NCI-H128 (cell line): Measurements from ENCODE around the gene ADISSP.
A peak's percentile ranks its signal among the peaks of the same experiment; 100 is the strongest.
"Not testable (repeated sequence)": the region's sequence is repeated elsewhere in the genome, so short reads cannot be mapped to it uniquely, and the experiment has no call there.

Experiments
- DNase-seq: peaks from one replicate; lab custom pipeline; 2025; ENCODE audit not compliant: unreplicated experiment; lab: John Stamatoyannopoulos, UW

Gene ADISSP

GRCh38 chr20:3797592-3798372 is 30.2 kb upstream of the ADISSP start:
- peak; percentile 39 for DNase-seq

- no peak for DNase-seq
These were observed 29.6 kb upstream of the ADISSP start for GRCh38 chr20:3797226-3797545.

DNA sequence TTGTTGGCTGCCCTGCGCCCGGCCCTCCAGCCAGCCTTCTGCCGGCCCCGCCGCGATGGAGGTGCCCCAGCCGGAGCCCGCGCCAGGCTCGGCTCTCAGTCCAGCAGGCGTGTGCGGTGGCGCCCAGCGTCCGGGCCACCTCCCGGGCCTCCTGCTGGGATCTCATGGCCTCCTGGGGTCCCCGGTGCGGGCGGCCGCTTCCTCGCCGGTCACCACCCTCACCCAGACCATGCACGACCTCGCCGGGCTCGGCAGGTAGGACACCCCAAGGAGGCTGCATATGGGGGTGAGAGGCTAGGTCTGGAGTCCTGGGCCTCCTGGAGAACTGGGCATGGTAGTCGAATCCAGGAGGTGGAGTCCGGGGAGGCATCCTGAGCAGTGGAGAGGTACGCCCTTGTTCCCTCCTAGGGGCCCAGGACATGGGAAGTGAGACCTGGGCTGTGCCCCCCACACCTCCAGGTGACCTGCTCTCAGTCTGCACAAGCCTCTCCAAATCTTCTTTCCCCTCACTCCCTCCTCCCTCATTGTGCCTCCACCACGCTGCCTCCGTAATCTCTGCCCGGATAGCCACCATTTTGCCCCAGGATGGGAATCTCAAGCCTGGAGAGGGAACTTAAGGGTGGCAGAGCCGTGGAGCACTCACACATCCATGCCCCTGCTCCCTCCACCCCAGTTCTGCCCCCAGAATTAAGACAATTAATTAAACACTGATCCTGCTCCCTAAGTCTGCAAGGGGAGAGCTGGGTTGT is 29.1 kb upstream of the ADISSP start:
- no peak for DNase-seq

GRCh38 chr20:3795511-3796468 is 28.2 kb upstream of the ADISSP start, which contains the start of gene CDC25B:
Gene CDC25B, plus strand, starts transcription at chr20:3796310. Its CDS starts 222 bp downstream, at chr20:3796532.
- DNase-seq = peak; percentile 84

DNA sequence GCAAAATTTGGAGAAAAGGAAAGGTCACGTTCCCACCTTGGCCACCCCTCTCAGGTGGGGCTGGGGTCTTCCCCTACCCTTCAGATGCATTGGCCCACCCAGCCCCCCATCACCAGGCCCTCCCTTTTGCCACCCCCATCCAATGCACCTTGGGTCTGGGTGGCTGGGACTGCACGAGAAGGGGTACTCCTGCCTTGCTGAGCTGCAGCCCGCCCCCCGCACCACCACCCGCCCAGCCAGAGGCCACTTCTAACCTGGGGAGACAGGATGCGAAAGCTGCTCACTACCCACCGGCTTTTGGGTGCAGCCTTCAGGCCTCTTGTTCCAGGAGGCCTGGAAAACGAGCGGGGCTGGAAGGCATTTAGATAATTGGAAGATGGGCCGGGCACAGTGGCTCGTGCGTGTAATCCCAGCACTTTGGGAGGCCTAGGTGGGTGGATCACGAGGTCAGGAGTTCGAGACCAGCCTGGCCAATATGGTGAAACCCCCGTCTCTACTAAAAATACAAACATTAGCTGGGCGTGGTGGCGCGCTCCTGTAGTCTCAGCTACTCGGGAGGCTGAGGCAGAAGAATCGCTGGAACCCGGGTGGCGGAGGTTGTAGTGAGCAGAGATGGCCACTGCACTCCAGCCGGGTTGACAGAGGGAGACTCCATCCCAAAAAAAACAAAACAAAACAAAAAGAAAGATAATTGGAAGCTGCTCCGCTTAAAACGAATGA is 27.3 kb upstream of the ADISSP start:
- no peak for DNase-seq

DNA sequence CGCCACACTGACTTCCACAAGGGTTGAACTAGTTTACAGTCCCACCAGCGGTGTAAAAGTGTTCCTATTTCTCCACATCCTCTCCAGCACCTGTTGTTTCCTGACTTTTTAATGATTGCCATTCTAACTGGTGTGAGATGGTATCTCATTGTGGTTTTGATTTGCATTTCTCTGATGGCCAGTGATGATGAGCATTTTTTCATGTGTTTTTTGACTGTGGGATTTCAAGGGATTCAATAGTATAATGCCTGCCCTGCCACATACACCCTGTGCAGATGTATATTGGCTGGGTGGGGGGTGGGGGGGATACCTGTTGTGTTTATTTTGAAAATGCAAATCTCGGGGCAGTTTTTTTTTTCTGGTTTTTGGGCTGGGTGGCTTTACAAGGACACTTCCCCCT is 26.6 kb upstream of the ADISSP start:
- DNase-seq = not testable (repeated sequence)

DNA sequence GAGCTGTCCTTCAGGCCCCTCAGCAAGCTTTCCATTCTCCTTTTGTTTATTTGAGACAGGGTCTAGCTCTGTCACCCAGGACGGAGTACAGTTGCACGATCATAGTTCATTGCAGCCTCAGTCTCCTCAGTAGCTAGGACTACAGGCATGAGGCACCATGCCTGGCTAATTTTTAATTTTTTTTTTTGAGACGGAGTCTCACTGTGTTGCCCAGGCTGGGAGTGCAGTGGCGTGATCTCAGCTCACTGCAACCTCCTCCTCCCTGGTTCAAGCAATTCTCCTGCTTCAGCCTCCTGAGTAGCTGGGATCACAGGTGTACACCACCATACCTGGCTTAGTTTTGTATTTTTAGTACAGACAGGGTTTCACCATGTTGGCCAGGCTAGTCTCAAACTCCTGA is 21.6 kb upstream of the ADISSP start:
- not testable (repeated sequence) for DNase-seq

GRCh38 chr20:3788685-3789155 is 21.2 kb upstream of the ADISSP start:
- DNase-seq = no peak

- no peak for DNase-seq
These were observed 19.9 kb upstream of the ADISSP start for GRCh38 chr20:3787324-3788014.

GRCh38 chr20:3786665-3787323 is 19.2 kb upstream of the ADISSP start, which contains the start of gene CENPB:
Gene CENPB, minus strand, starts transcription at chr20:3786740. Its CDS starts 257 bp downstream, at chr20:3786483.
- peak; percentile 78 for DNase-seq

GRCh38 chr20:3786126-3786484 is 18.6 kb upstream of the ADISSP start:
- DNase-seq = no peak

DNA sequence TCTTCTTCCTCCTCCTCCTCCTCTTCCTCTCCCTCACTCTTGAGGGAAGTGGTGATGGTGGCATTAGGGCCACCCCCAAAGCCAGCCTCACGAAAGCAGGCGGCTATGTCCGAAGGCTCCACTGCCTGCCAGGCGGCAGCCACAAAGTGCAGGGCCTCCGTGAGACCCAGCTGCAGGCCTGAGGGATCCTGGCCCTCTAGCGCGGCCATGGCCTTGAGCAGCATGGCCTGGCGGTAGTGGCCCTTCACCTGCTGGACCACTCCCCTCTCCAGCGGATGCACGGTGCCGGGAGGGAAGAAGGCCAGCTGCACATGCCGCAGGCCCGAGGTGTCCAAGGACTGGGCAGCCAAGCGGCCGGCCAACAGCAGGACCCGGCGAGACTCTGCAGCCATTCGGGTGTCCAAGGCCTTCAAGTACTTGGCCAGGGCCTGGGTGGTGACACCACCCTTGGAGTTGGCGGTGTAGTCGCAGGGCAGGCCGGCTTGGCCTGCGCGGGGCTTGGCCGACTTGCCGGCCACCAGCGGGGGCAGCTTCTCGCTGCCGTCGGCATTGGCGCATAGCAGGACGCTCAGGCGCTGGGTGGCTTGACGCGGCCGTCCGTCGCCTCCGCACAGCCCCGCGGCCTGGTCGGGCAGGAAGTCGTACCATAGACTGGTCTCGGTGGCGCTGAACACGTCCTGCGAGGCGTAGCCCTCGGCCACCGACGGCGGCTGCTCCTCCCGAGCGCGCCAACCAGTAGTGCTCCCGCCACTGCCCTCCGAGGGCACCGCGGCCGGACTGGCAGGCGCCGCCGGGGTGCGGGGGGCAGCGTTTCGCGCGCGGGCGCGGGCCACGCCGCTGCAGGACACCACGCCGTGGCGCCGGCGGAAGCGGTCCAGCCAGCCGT is 17.9 kb upstream of the ADISSP start:
- no peak for DNase-seq

DNA sequence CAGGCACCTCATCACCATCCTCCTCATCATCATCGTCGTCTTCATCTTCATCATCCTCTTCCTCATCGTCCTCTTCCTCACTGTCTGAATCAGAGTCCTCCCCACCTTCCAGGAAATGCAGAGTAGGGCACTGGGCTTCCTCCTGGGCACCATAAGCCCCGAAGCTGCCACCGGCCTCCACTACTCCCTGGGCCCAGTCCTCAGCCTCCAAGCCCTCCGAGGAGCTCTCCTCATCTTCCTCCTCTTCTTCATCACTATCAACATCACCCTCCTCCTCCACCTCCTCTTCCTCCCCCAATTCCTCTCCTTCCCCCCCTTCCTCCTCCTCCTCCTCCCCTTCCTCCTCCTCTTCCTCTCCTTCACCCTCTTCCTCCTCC is 17.3 kb upstream of the ADISSP start:
- no peak for DNase-seq

GRCh38 chr20:3784216-3784853 is 16.8 kb upstream of the ADISSP start:
- DNase-seq = no peak

DNA sequence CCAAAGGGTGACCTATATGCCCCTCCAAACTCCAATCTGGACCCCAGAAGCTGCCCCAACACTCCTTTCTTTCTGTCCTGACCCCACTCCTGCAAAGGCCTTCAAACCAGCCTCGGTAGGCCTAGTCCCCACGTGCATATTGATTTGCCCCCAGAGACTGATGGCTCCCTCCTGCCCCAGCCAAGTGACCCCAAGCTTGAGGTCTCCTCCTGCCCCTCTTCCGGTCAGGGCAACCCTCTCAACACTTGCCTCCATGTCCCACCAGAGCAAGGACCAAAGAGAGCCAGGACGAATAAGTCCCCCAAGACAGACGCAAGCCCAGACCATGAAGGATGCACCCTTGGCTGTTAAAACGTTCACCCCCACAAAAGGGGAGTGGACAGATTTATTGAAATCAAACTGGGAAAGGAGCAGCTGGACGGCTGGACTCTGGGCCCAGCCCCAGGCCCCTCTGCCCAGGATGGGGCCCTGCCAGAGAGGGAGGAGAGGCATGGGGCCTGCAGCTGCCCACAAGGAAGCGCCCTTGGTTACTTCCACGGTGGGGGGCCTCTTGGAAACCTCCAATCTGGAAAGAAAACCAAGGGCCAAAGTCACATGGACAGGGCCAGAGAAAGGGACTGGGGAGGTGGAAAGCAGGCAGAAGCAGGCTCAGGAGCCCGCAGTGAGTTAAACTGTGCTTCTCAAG is 16.1 kb upstream of the ADISSP start:
- no peak for DNase-seq

DNA sequence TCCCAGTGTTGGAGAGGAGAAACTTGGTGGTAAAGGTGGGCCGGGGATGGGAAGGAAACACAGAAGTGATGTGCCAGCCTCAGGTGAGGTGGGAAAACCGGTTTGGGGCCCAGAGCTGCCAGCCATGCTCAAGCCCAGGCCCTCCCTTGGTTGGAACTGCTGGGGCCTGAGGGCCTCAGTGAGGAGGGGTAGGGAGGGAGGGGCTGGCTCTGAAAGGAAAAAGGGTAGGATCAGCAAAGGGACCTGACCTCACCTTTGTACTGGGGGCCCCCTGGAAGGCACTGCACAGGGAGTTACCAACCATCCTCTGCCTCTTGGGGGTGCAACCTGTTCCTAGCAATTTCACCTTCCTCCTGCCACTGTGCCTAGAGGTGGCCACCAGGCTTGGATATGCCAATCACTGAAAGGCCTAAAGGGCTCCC is 15.5 kb upstream of the ADISSP start:
- DNase-seq = no peak

- no peak for DNase-seq
These were observed 15.0 kb upstream of the ADISSP start for GRCh38 chr20:3782597-3782996.
